Osteocyte (in vitro differentiated cells): Measurements from ENCODE around the gene HES7. TPM values are rescaled to one million over a fixed set of nuclear protein-coding genes. Genes with fewer than 3 reads are reported as not detected.
"Not testable (repeated sequence)": the region's sequence is repeated elsewhere in the genome, so short reads cannot be mapped to it uniquely, and the experiment has no call there.

Experiments
- DNase-seq: peaks from one replicate; pipeline ENCODE4 v3.0.0; 2021; ENCODE audit warnings: mixed read lengths; ENCODE audit not compliant: unreplicated experiment; ENCODE audit errors: extremely low spot score
- H3K27ac Mint-ChIP-seq: one replicate; pipeline ENCODE4 v1.8.0; 2021; ENCODE audit warnings: mild to moderate bottlenecking, mixed read lengths; ENCODE audit not compliant: unreplicated experiment
- H3K27me3 Mint-ChIP-seq: one replicate; pipeline ENCODE4 v1.8.0; 2021; ENCODE audit warnings: mixed read lengths; ENCODE audit not compliant: unreplicated experiment
- H3K36me3 Mint-ChIP-seq: one replicate; pipeline ENCODE4 v1.8.0; 2021; ENCODE audit warnings: mixed read lengths; ENCODE audit not compliant: unreplicated experiment
- H3K4me1 Mint-ChIP-seq: one replicate; pipeline ENCODE4 v1.8.0; 2021; ENCODE audit warnings: mixed read lengths; ENCODE audit not compliant: unreplicated experiment
- H3K4me3 Mint-ChIP-seq: one replicate; pipeline ENCODE4 v1.8.0; 2021; ENCODE audit warnings: mild to moderate bottlenecking, moderate library complexity, mixed read lengths; ENCODE audit not compliant: unreplicated experiment
- H3K9me3 Mint-ChIP-seq: one replicate; pipeline ENCODE4 v1.8.0; 2021; ENCODE audit warnings: mixed read lengths; ENCODE audit not compliant: unreplicated experiment
- CTCF ChIP-seq: fragments of 200-600 bp; sonication (generic); IDR thresholded peaks from 2 replicates; pipeline ENCODE4 v1.5.0; 2021; ENCODE audit warnings: antibody characterized with exemption, mild to moderate bottlenecking, moderate library complexity
- long read RNA-seq: library from polyadenylated mRNA; unstranded; transcript quantifications from one replicate; pipeline ENCODE4 v2.0.0, GENCODE V29; 2021
- total RNA-seq: library from RNA; stranded (reverse); gene quantifications from 2 replicates; pipeline ENCODE4 v1.2.1, GENCODE V29; 2021

HES7 gene
- 2.0 and 2.3 TPM in 2 replicates for total RNA-seq
- long read RNA-seq: 0 reads

GRCh38 chr17:8123695-8124349, at the start of gene HES7:
HES7 (minus strand) TSS chr17:8124106; CDS start chr17:8124084, 22 bp downstream.
- H3K4me1 Mint-ChIP-seq: peaks cover 59% of the 10 kb centered on the region
- TF ChIP-seq CTCF: no peak
- H3K9me3 Mint-ChIP-seq: no peaks in the 10 kb centered on the region
- H3K4me3 Mint-ChIP-seq: peak within 1 kb of the TSS; percentile 87
- no peaks in the 10 kb centered on the region for H3K36me3 Mint-ChIP-seq
- H3K27me3 Mint-ChIP-seq: no peaks in the 10 kb centered on the region
- H3K27ac Mint-ChIP-seq: peak within 1 kb of the TSS; percentile 82
- DNase-seq: no peak

GRCh38 chr17:8173056-8173870, 49.4 kb upstream of the HES7 start:
- DNase-seq: no peak
- H3K27ac Mint-ChIP-seq: peak overlapping the region; percentile 100

GRCh38 chr17:8170186-8170585, 46.3 kb upstream of the HES7 start:
- H3K36me3 Mint-ChIP-seq, H3K27me3 Mint-ChIP-seq, H3K4me3 Mint-ChIP-seq, DNase-seq, H3K9me3 Mint-ChIP-seq, H3K27ac Mint-ChIP-seq: not testable (repeated sequence)
- H3K4me1 Mint-ChIP-seq: peaks cover 21% of the 10 kb centered on the region

More at GRCh38 chr17:8173056-8173870, 49.4 kb upstream of the HES7 start:
- no peak for TF ChIP-seq CTCF
- Mint-ChIP-seq H3K36me3 (no peaks in the 10 kb centered on the region), H3K27me3 (no peaks in the 10 kb centered on the region), H3K4me1 (peaks cover 41% of the 10 kb centered on the region), H3K9me3 (no peaks in the 10 kb centered on the region), H3K4me3 (peak overlapping the region; percentile 85)

- DNase-seq: no peak
- H3K4me1 Mint-ChIP-seq: peaks cover 23% of the 10 kb centered on the region
- TF ChIP-seq CTCF: no peak
- no peaks in the 10 kb centered on the region for H3K27me3 Mint-ChIP-seq
- no peaks in the 10 kb centered on the region for H3K9me3 Mint-ChIP-seq
- H3K4me3 Mint-ChIP-seq: no peak overlapping the region
- no peaks in the 10 kb centered on the region for H3K36me3 Mint-ChIP-seq
- H3K27ac Mint-ChIP-seq: no peak overlapping the region
Observed at GRCh38 chr17:8167526-8167925, 43.6 kb upstream of the HES7 start.

- H3K27me3 Mint-ChIP-seq: no peaks in the 10 kb centered on the region
- peaks cover 23% of the 10 kb centered on the region for H3K4me1 Mint-ChIP-seq
- H3K4me3 Mint-ChIP-seq: no peak overlapping the region
- DNase-seq: no peak
- H3K9me3 Mint-ChIP-seq: no peaks in the 10 kb centered on the region
- no peak overlapping the region for H3K27ac Mint-ChIP-seq
- peaks cover under 1% of the 10 kb centered on the region for H3K36me3 Mint-ChIP-seq
- no peak for TF ChIP-seq CTCF
Observed at GRCh38 chr17:8166731-8167130, 42.8 kb upstream of the HES7 start.
